Activated CD4-positive, CD25-positive, alpha-beta regulatory T cell (primary cell): ENCODE data around the gene AGBL3.

Source experiments
- DNase-seq, 4 experiments: peaks; one replicate each; lab custom pipeline; 2025; lab: John Stamatoyannopoulos, UW

AGBL3 gene

DNA sequence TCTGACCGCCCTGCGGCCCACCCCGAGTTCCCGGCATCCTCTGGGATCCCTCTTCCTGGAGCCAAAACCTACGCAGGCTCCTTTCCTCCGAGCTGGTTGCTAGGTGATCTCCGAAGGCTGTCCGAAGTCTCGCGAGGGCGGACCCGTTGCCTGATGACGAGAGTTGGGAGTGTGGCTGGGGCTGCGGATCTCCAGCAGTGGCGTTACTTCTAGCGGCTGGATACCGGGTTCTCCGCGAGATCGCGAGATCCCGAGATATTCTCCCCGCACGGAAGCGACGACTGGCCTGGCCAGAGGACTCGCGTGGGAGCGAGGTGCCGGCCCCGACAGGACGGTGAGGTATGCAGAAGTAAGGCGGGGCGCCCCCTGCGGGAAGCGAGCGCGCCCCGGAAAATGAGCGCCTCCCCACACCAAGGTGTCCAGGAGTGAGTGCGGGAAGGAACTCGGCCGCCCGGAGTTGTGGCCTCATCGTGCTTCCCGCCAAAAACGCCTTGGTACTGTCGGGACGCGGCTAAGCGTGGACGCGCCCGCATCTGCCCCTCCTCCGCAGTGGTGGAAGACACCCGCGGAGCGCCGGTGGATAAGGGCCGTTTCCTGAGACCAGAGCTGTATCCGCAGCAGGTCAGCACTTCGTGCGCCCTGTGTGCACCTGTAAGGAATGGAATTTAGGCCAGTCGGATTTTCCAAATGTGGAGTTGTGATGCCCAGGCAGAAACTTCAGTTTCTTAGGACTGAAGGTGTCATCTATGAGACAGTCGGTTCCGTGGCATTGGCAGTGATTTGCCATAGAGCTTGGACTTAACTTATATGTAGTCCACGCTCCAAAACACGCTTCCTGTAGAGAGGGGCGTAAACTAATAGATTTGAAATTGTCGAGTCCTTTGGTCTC lies at the start of gene AGBL3:
Gene AGBL3, plus strand, starts transcription at position 146 of the 889 bp plus-strand sequence. CDS start 1,426 bp downstream, outside the sequence.
- peak; percentile 71 to 82 (median 78) for DNase-seq

DNA sequence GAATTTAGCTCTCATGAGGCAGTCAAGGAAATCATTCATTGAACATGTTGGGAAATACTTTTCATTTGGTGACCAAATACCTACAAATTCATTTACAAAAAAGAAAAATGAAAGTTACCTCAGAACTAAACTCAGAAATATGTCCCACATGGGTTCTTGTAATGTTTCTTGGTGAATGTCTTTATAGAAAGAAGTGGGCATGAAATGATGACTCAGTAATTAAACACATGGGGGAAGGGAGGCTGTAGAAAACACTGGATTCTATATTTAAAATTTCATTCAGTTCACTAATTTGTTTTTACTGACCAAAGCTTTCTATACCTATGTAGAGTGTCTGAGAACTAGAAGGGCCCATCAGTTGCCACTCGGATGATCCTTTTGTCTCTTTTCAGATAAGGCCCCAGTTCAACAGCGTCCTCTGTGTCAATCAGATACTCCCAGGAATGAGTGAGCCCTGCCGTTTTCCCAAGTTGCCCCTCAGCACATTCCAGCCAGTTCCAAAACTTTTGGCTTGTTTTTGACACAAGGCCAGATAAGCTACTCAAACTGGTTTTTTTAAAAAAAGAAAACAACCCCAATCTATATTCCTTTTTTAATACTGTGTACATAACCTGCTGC lies 49.3 kb upstream of the AGBL3 start:
- DNase-seq = no peak

DNA sequence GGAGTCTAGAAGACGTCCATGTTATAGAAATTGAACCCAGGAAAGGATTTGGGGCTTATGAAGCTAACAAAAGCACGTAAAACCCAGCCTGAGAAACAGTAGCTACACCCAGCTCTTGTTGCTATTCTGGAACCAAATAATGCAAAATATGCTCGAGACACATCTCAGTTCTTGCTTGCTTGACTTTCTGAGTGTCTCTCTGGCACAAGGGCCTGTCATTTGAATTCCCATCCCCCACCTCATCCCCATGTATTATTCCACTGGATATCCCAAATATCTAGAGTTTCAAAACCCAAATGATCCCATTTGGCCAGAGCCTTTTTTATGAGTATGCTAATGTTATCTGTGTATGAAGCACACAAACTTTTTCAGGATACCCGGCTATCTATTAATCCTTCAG lies 48.2 kb upstream of the AGBL3 start:
- DNase-seq = no peak

GRCh38 chr7:134939136-134939535 lies 47.2 kb upstream of the AGBL3 start:
- DNase-seq = no peak

DNA sequence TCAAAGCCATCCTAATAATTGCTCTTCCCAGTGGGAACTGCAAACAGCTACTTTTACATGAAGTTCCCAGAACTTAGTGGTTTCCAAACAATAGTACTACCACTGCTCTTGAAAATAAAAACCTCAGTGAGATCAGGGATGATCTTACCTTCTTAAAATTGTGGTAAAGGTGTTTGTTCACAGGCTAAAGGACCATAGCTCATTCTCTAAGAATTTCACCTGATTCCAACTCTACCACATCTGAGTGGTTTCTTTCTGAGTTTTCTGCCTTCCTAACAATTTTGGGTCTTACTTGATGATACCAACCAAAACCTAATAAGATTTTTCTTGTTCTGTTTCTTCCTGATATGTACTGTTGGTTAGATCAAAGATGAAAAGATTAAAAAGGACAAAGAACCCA lies 45.6 kb upstream of the AGBL3 start:
- DNase-seq = no peak

DNA sequence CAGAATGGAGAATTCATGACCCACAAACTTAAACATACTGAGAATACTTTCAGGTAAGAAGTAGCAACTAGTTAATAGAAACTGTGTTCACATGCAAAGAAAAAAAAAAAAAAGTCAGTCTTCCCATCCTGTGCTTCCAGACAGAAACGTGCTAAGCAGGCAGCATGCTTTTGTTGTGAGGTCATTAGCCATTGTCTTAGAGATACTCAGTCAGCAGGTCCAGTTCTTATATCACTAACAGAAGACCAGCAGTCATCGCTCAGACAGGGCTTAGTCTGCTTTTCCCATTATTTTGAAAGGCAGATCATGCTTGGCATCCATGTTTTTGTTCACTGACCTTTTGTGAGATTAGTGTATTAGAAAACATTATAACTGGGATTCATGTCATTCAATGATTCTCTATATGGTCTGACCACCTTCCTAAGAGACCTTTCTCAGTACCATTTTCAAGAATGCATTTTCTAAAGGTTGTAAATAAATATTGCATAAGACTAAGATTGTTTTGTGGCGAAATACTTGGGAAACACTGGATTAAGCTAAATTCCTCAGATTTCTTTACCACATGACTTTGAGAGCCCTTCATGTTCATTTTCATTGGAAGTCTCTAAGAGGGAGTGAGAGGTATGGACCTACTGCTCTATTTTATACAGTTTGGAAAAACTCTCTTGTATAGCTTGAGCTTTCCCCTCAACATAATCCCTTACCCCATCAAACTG lies 45.0 kb upstream of the AGBL3 start:
- DNase-seq = no peak

- DNase-seq = no peak
Observed at GRCh38 chr7:134941952-134942351, 44.4 kb upstream of the AGBL3 start.

- DNase-seq = no peak
Observed at GRCh38 chr7:134942690-134943466, 43.4 kb upstream of the AGBL3 start.

DNA sequence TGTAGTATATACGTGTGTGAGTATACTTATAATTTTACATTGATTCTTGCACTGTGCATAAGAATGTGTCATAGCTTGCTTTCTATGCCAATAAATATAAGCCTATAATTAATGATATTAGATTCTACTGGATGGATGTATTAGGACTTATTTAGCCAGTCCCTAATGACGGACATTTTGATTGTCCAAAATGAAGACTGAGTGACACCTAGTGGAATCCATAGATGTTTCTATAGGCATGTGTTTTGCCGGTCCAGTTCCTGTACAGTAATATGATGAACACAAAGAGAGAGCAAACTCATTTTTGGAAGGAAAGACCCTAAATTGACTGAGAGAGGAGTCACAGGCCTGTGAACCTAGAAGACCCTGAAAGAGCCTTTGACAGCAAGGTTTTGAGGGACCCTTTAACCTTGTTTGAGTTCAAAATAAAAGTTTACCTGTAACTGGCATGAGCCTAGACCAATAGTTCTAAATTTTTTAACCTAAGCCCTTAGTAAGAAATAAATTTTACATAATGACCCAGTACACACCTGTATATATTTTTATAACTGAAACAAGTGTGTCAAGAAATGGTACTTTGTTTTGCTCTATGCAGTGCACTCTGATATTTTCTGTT lies 42.4 kb upstream of the AGBL3 start:
- no peak for DNase-seq

- no peak for DNase-seq
Observed at GRCh38 chr7:134945691-134946090, 40.6 kb upstream of the AGBL3 start.

DNA sequence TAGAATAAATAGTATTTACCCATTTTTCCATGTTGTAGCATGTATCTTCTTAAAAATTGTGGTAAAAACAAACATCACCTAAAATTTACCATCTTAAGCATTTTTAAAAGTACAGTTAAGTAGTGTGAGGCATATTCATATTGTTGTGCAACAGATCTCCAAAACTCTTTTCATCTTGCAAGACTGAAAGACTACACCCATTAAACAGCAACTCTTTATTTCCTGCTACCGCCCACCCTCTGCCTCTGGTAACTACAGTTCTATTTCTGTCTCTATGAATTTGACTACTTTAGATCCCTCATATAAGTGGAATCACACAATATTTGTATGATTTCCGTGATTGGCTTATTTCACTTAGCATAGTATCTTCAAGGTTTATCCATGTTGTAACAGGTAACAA lies 40.0 kb upstream of the AGBL3 start:
- no peak for DNase-seq

DNA sequence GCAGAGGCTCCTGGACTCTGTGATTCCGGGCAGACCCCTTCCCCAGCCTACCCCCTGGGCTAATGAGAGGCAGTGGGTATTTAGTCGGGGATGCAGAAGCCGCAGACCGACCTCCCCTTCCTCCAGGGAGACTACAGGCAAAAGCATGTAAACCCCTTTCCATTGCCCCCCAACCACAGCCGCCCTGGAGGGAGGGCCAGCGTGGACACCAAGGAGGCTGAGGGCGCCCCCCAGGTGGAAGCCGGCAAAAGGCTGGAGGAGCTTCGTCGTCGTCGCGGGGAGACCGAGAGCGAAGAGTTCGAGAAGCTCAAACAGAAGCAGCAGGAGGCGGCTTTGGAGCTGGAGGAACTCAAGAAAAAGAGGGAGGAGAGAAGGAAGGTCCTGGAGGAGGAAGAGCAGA lies 39.0 kb upstream of the AGBL3 start:
- DNase-seq = no peak

- no peak for DNase-seq
Observed at GRCh38 chr7:134947831-134948230, 38.5 kb upstream of the AGBL3 start.

DNA sequence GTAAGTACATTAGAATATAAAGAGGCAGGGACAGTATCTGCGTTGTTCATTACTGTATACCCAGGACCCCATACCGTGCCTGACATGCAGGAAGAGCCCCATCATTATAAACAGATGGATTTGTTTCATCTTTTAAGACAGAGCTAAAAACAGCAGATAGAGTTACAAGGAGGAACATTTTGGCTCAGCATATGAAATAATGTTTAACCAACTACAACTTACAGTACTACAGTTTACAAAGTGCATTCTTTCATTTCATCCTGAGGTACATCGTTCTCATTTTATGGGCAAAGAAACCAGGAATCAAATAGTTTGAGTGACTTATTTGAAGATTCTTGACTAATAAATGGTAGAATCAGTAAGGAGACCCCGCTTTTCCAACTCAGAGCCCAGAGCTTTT lies 38.1 kb upstream of the AGBL3 start:
- DNase-seq = no peak

DNA sequence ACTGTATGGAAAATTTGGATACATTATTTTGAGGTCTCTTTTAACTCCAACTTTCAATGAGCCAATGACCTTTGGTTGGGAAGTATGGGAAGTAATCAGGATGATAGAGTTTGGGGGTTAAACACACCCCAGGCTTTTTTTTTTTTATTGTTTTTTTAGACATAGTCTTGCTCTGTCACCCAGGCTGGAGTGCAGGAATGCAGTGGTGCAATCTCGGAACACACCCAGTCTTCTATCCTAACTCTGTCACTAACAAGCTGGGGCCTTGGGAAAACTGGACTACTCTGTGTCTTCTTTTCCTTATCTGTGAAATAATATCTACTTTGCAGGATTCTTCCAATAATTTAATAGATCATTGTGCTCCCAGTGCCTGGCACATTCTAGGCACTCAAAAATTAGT lies 37.6 kb upstream of the AGBL3 start:
- DNase-seq = no peak

GRCh38 chr7:134949171-134949570 lies 37.1 kb upstream of the AGBL3 start:
- DNase-seq = no peak

DNA sequence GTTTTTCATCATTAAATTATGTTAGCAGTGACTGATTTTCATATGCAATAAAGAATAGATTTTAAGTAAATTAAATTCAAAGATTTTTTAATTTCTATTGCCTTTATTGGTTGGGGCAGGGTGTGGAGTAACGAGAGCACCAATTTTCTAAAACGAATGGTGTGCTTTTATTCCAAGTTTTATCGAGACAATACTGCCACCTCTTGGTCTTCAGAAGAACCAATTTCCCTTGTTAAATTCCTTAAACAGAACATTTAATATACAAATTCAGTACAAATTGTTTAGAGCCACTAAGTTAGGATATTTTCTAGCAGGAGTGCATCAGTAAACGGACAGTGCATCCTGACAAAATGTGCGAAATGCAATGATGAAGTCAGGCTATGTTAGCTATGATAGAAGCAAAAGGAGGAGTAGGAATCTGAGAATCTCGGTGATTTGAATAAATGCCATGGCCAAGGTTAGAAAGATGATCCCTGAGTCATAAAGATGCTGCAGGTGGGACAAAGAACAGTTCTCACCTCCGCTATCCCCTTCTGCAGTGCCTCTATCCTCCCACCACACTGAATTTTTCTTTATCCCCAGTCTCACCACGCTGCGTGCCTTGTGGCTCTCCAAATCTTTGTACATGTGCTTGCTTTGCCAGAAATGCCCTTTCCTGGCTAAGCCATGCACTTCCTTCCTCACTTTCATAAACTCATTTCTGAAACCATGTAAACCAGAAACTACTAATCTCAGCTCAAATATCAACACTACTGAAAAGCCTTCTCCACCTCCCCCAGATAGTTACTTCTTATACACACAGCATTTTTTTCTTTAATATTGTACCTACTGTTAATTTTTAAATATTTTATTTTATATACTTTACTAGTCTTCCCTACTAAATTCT lies 31.9 kb upstream of the AGBL3 start:
- DNase-seq = no peak

GRCh38 chr7:134957005-134957404 lies 29.3 kb upstream of the AGBL3 start:
- no peak for DNase-seq

GRCh38 chr7:134959810-134960209 lies 26.5 kb upstream of the AGBL3 start:
- DNase-seq = no peak

GRCh38 chr7:134962270-134962780 lies 24.0 kb upstream of the AGBL3 start:
- DNase-seq = no peak
